GM12891 (cell line): Measurements from ENCODE around the gene RAB35.

Experiments used
- POLR2A ChIP-seq: IDR thresholded peaks from 2 replicates; pipeline ENCODE4 v1.6.1; 2011; ENCODE audit warnings: low read depth, low read length, control low read depth
- POLR2AphosphoS5 ChIP-seq: IDR thresholded peaks from 2 replicates; pipeline ENCODE4 v1.6.1; 2011; ENCODE audit warnings: low read depth, low read length, control low read depth

DNA sequence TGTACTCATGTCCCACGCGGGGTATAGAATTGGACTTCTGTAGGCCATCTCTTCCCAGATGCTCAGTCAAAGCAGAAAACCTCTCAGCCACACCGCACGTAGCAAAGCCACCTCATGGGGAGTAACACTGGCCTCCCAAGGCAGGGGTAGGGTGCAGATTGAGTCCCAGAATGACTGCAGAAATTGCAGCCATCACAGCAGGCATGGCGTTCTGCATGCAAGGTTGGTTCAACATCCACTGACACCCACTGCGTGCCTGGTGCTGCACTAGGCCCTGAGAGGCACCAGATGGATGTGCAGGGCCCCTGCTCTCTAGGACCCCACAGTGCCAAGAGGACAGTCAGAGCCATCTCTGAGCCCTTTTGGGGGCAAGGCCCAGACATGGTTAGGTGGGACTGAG, 39.9 kb downstream of the RAB35 start:
- TF ChIP-seq POLR2A (no peak), POLR2AphosphoS5 (no peak)
